ENCODE measurements around the gene MEI1.
"Not testable (repeated sequence)": the region's sequence is repeated elsewhere in the genome, so short reads cannot be mapped to it uniquely, and the experiment has no call there.

Gene MEI1

DNA sequence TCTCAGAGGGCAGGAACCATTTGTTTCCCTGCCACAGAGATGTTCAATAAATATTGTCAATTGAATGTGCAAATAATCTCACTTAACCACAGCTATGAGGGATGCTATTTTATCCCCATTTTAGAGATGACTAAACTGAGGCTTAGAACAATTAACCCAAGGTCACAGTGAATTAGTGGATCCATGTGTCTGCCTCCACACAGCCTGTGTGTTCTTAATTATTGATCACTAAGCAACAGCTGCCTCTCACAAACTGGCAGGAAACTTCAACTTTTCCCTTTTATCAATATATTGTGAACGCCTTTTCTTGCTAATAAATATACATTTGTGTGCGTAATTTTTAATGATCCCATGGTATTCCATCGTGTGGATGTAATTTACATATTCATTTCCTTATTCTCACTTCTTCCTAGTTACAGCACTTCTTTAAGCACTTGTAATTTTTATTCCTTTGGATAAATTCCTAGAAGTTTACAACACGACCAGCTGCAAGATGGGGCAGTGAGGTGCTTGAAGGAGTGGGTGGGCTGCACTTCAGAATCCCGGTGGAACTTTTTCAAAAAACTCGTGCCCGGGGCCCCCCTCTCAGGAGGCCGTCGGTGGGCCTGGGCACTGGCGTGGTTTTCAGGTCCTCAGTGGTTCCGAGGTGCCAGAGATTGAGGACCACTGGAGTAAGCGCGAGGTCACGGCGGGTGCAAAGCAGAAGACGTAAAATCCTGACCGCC, 132.7 kb downstream of the MEI1 start:
- TF ChIP-seq, protein P1, sequence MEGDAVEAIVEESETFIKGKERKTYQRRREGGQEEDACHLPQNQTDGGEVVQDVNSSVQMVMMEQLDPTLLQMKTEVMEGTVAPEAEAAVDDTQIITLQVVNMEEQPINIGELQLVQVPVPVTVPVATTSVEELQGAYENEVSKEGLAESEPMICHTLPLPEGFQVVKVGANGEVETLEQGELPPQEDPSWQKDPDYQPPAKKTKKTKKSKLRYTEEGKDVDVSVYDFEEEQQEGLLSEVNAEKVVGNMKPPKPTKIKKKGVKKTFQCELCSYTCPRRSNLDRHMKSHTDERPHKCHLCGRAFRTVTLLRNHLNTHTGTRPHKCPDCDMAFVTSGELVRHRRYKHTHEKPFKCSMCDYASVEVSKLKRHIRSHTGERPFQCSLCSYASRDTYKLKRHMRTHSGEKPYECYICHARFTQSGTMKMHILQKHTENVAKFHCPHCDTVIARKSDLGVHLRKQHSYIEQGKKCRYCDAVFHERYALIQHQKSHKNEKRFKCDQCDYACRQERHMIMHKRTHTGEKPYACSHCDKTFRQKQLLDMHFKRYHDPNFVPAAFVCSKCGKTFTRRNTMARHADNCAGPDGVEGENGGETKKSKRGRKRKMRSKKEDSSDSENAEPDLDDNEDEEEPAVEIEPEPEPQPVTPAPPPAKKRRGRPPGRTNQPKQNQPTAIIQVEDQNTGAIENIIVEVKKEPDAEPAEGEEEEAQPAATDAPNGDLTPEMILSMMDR (IDR thresholded peaks at IDR 0.05; ENCODE audit: extremely low read depth, missing control alignments): no peak
- DNase-seq (ENCODE audit: low spot score): no peak

DNA sequence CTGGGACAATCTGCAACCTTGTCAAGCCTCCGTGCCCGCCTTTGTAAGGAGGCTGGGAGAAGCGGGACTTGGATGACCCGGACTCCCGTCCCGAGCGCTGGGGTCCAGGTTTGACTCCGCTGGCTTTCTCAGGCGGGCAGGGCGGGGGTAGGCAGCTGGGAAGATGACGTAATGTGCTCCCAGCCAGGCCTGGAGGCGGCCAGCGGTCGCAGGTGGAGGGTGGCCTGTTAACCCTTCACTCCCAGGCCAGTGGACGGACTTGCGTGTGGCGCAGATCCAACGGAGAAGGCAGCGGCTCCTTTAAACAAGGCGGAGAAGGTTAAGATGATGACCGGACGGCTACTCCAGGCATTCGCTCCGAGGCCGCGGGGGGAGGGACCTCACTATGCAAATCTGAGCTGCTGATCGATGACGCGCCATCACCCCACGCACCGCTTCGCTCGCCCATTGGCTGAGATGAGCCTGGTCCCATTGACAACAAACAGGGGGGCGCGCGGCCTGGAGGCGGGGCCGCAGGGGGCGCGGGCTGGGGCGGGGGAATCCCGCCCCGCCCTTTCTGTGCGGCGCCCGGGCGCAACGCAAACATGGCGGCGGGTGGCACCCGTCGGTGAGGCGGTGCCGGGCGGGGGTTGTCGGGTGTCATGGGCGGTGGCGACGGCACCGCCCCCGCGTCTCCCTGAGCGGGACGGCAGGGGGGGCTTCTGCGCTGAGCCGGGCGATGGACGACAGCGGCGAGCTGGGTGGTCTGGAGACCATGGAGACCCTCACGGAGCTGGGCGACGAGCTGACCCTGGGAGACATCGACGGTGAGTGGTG, 133.5 kb downstream of the MEI1 start, which contains the start of gene SREBF2:
Gene SREBF2, plus strand, starts transcription at position 553 of the 816 bp plus-strand sequence. Its CDS starts 166 bp downstream, at position 719.
- TF ChIP-seq, protein P1 (IDR thresholded peaks at IDR 0.05; ENCODE audit: extremely low read depth, missing control alignments): no peak

DNA sequence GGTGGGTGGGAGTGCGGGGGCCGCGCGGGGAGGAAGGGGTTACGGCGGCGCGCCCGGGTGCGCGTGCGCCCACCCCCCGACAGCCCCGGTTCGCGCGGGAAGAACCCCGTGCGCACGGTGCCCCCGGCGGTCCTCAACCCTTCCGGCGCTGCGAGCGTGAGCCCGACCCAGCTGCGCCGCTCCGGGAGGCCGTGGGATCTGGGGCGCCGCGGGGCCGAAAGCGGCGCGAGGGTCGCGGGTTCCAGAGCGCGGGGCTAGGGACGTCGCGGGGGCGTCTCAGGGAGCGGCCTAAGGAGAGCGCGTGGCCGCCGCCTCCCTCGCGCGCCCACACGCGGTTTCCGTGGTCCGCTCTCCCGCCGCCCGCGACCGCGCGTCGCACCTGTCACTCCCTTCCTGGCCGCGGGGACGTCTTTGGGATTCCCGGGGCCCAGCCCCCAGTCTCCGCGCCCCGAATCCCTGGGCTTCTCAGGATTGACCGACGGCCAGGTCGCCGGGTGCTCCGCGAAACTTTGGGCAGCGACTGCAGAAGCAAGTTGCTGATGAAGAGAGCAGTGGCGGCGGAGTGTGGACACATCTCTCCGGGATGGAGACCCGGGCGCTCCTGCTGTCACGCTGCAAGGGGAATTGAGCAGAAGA, 134.2 kb downstream of the MEI1 start:
- TF ChIP-seq, protein P1 (IDR thresholded peaks at IDR 0.05; ENCODE audit: extremely low read depth, missing control alignments): no peak
- DNase-seq (ENCODE audit: low spot score): peak; percentile 58

More for the DNA sequence above, 133.5 kb downstream of the MEI1 start, which contains the start of gene SREBF2:
- peak; percentile 98 for DNase-seq (ENCODE audit: low spot score)

DNA sequence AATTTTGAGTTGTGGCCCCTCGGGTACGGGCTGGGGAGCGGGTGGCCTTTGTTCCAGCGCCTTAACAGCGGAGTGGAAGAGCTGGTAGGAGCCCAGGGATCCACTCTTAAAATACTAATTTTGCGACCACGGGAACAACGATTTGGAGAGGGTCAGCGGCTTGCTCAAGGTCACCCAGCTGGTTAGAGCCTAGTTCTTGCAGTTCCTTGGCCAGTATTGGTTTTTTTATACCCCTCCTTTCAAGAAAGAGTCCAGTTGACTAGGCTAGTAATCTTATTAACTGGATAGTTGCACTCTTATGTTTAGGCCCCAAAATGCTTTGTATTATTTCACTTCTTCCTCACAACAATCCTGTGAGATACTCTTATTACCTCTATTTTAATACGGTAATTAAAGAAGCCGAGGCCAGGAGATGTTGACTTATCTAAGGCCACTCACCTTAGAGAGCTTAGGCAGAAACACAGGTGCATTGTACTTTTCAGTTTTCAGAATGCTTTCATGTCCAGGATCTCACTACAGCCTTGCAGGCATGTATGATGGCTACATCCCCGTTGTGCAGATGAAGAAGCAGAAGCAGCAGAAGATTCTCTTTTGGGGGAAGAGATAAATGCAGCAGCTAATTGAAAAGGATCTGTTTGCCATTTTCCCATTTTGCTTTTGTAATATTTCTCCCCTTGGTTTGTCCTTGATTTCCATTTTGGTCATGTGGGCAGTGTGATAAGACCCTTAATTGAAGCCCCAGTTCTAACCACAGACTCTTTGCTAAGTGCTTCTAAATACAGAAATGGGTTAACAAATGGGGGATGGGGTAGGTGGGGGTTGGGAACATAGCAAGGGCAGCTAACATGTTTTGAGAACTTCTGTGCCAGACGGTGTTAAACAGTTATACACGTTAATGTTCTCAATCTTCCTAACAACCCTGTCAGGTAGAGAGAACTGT, 135.0 kb downstream of the MEI1 start:
- TF ChIP-seq, protein P1 (IDR thresholded peaks at IDR 0.05; ENCODE audit: extremely low read depth, missing control alignments): no peak
- no peak for DNase-seq (ENCODE audit: low spot score)

DNA sequence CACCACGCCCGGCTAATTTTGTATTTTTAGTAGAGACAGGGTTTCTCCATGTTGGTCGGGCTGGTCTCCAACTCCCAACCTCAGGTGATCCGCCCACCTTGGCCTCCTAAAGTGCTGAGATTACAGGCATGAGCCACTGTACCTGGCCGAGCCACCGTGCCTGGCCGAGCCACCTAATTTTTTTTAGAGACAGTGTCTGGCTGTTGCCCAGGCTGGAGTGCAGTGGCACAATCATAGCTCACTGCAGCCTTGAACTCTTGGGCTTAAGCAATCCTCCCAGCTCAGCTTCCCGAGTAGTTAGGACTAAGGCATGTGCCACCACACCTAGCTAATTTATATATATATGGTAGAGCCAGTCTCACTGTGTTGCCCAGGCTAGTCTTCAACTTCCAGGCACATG, 136.2 kb downstream of the MEI1 start:
- DNase-seq (ENCODE audit: low spot score): not testable (repeated sequence)

DNA sequence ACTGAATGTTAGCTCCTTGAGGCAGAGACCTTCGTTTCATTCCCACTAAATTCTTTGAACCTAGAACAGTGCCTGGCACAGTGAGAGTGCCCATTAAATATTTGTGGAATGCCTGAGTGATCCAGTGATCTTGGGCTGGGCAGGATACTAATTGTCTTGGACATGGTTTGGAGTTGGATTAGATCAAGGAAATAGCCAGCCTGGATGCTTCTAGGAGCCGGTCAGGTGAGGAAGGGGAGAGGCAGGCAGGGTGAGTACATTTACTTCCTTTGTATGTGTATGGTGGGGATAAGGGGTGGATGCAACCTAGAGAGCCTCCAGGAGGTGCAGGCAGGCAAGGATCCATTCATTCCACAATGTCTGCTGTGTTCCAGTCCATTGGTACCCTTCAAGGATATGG, 137.2 kb downstream of the MEI1 start:
- TF ChIP-seq, protein P1 (IDR thresholded peaks at IDR 0.05; ENCODE audit: extremely low read depth, missing control alignments): no peak
- DNase-seq (ENCODE audit: low spot score): no peak

Measured in GM20000 (cell line).